ENCODE results near the gene SRRM2.

GRCh38 chr16:2792940-2793339 is 40.5 kb downstream of the SRRM2 start:
- no peak for TF ChIP-seq CTCF (IDR thresholded peaks at IDR 0.05; ENCODE audit: insufficient read depth, low read depth, low read length)
- TF ChIP-seq EZH2 (IDR thresholded peaks at IDR 0.05; ENCODE audit: insufficient read depth, low read length) = no peak
